ENCODE data around the gene BOK. TPM values are rescaled to one million over a fixed set of nuclear protein-coding genes. Genes with fewer than 3 reads are reported as not detected.

Gene BOK
- total and polyA plus RNA-seq, 2 of the 13 experiments (the other 11 are each of a cell fraction or from before 2014, with no cell fraction given) = 35.5 to 39.2 TPM

DNA sequence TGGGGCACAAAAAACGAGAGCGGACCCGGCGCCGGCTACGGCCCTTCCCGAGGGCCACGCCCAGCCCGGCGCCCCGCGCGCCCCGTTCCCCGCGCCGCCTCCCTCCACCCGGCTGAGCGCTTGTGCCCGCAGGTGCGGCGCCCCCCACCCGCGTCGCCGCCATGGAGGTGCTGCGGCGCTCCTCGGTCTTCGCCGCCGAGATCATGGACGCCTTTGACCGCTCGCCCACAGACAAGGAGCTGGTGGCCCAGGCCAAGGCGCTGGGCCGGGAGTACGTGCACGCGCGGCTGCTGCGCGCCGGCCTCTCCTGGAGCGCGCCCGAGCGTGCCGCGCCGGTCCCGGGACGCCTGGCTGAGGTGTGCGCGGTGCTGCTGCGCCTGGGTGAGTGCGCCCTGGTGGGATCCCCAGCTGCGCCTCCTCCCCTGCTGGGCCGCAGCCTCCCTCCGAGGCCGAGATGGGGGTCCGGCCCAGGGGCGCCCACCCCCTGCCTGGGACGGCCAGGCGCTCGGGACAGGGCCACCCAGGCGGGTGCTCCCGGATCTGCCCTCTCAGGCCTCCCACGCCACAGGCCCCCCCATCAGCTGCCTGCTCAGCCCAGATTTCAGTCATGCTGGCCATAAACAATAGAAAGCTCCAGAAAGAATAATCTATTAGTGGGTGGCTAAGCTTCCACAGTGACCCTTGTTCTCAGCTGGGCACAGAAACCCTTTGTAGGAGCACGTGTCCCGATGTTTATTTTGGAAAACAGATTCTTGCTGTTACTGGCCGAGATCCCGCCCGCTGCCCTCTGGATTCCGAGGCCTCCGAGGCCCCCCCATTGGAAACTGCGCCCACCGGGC lies 997 bp downstream of the BOK start (continued):
- TF ChIP-seq, protein P1, sequence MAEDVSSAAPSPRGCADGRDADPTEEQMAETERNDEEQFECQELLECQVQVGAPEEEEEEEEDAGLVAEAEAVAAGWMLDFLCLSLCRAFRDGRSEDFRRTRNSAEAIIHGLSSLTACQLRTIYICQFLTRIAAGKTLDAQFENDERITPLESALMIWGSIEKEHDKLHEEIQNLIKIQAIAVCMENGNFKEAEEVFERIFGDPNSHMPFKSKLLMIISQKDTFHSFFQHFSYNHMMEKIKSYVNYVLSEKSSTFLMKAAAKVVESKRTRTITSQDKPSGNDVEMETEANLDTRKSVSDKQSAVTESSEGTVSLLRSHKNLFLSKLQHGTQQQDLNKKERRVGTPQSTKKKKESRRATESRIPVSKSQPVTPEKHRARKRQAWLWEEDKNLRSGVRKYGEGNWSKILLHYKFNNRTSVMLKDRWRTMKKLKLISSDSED (CRISPR knock-in tag; IDR thresholded peaks at IDR 0.05) = no peak
- TF ChIP-seq, protein P2, sequence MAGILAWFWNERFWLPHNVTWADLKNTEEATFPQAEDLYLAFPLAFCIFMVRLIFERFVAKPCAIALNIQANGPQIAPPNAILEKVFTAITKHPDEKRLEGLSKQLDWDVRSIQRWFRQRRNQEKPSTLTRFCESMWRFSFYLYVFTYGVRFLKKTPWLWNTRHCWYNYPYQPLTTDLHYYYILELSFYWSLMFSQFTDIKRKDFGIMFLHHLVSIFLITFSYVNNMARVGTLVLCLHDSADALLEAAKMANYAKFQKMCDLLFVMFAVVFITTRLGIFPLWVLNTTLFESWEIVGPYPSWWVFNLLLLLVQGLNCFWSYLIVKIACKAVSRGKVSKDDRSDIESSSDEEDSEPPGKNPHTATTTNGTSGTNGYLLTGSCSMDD (CRISPR knock-in tag; IDR thresholded peaks at IDR 0.05) = no peak
- TF ChIP-seq, protein P3, sequence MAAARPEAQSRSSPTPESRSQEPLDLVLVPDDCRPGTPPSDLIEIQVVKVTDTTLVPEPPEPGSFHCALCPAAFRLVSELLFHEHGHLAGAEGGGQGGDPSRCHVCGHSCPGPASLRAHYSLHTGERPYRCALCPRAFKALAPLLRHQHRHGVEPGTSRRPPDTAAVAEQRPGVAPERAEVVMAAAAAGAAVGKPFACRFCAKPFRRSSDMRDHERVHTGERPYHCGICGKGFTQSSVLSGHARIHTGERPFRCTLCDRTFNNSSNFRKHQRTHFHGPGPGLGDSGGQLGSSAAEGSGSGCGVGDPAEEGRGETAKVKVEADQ (CRISPR knock-in tag; IDR thresholded peaks at IDR 0.05; ENCODE audit: borderline replicate concordance) = no peak
- TF ChIP-seq ZMAT3 (CRISPR knock-in tag; conservative IDR thresholded peaks at IDR 0.05) = no peak
- TF ChIP-seq, protein P4, sequence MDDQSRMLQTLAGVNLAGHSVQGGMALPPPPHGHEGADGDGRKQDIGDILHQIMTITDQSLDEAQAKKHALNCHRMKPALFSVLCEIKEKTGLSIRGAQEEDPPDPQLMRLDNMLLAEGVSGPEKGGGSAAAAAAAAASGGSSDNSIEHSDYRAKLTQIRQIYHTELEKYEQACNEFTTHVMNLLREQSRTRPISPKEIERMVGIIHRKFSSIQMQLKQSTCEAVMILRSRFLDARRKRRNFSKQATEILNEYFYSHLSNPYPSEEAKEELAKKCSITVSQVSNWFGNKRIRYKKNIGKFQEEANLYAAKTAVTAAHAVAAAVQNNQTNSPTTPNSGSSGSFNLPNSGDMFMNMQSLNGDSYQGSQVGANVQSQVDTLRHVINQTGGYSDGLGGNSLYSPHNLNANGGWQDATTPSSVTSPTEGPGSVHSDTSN (CRISPR knock-in tag; IDR thresholded peaks at IDR 0.05; ENCODE audit: borderline replicate concordance) = peak; percentile 67; the same call in 1 of the 2 replicates
- TF ChIP-seq REL (CRISPR knock-in tag; conservative IDR thresholded peaks at IDR 0.05) = no peak
- peak; percentile 28 for TF ChIP-seq TAF1 (CRISPR knock-in tag; IDR thresholded peaks at IDR 0.05)
- TF ChIP-seq, protein P5, sequence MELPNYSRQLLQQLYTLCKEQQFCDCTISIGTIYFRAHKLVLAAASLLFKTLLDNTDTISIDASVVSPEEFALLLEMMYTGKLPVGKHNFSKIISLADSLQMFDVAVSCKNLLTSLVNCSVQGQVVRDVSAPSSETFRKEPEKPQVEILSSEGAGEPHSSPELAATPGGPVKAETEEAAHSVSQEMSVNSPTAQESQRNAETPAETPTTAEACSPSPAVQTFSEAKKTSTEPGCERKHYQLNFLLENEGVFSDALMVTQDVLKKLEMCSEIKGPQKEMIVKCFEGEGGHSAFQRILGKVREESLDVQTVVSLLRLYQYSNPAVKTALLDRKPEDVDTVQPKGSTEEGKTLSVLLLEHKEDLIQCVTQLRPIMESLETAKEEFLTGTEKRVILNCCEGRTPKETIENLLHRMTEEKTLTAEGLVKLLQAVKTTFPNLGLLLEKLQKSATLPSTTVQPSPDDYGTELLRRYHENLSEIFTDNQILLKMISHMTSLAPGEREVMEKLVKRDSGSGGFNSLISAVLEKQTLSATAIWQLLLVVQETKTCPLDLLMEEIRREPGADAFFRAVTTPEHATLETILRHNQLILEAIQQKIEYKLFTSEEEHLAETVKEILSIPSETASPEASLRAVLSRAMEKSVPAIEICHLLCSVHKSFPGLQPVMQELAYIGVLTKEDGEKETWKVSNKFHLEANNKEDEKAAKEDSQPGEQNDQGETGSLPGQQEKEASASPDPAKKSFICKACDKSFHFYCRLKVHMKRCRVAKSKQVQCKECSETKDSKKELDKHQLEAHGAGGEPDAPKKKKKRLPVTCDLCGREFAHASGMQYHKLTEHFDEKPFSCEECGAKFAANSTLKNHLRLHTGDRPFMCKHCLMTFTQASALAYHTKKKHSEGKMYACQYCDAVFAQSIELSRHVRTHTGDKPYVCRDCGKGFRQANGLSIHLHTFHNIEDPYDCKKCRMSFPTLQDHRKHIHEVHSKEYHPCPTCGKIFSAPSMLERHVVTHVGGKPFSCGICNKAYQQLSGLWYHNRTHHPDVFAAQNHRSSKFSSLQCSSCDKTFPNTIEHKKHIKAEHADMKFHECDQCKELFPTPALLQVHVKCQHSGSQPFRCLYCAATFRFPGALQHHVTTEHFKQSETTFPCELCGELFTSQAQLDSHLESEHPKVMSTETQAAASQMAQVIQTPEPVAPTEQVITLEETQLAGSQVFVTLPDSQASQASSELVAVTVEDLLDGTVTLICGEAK (IDR thresholded peaks at IDR 0.05) = no peak
- TF ChIP-seq, protein P5 (CRISPR knock-in tag; IDR thresholded peaks at IDR 0.05) = no peak
- TF ChIP-seq ASH2L (IDR thresholded peaks at IDR 0.05; ENCODE audit: insufficient read length, low read depth, low read length) = no peak
- TF ChIP-seq DNMT1 (CRISPR knock-in tag; IDR thresholded peaks at IDR 0.05) = peak; percentile 67; the same call in 1 of the 2 replicates
- peak; percentile 52; the same call in 1 of the 2 replicates for TF ChIP-seq HNF4G (IDR thresholded peaks at IDR 0.05; ENCODE audit: borderline replicate concordance, low read depth, low read length)
- 0 out of 2 replicates have a peak, but pooled peaks have one; percentile 24 for TF ChIP-seq HNF4G (CRISPR knock-in tag; IDR thresholded peaks at IDR 0.05; ENCODE audit: borderline replicate concordance, low read depth)
- peak; percentile 51; the same call in 1 of the 2 replicates for TF ChIP-seq ZNF558 (CRISPR knock-in tag; IDR thresholded peaks at IDR 0.05; ENCODE audit: borderline replicate concordance)
